Mesothelial cell of epicardium (in vitro differentiated cells): Measurements from ENCODE around the gene GNG2. TPM values are rescaled to one million over a fixed set of nuclear protein-coding genes. Genes with fewer than 3 reads are reported as not detected.

Experiments
- DNase-seq, 2 experiments: peaks; one replicate each; pipeline ENCODE4 v3.0.0; 2021; ENCODE audit warnings: low spot score in 2 of 2; ENCODE audit not compliant: unreplicated experiment in 2 of 2
- H3K27ac Mint-ChIP-seq: 2 replicates; pipeline ENCODE4 v1.8.0; 2021; ENCODE audit warnings: mixed read lengths
- H3K27me3 Mint-ChIP-seq: 2 replicates; pipeline ENCODE4 v1.8.0; 2021; ENCODE audit warnings: low read depth, mixed read lengths
- H3K36me3 Mint-ChIP-seq: 2 replicates; pipeline ENCODE4 v1.8.0; 2021; ENCODE audit warnings: mixed read lengths
- H3K4me1 Mint-ChIP-seq: 2 replicates; pipeline ENCODE4 v1.8.0; 2021; ENCODE audit warnings: mixed read lengths
- H3K4me3 Mint-ChIP-seq: 2 replicates; pipeline ENCODE4 v1.8.0; 2021; ENCODE audit warnings: mild to moderate bottlenecking, moderate library complexity, mixed read lengths
- H3K9me3 Mint-ChIP-seq: 2 replicates; pipeline ENCODE4 v1.8.0; 2021; ENCODE audit warnings: mixed read lengths
- CTCF ChIP-seq: fragments of 200-600 bp; sonication (generic); IDR thresholded peaks from one replicate; pipeline ENCODE4 v1.5.0; 2021; ENCODE audit warnings: antibody characterized with exemption; ENCODE audit not compliant: unreplicated experiment
- total RNA-seq: library from RNA; stranded (reverse); gene quantifications from 3 replicates; pipeline ENCODE4 v1.2.1, GENCODE V29; 2021

GNG2 gene
- total RNA-seq, 1 donor from 2014 or later = 52.4 TPM

- peaks cover 37% of the 10 kb centered on the region for H3K27me3 Mint-ChIP-seq
- H3K4me1 Mint-ChIP-seq = peaks cover 16% of the 10 kb centered on the region
- no peak overlapping the region for H3K4me3 Mint-ChIP-seq
- no peak for DNase-seq
- no peak overlapping the region for H3K27ac Mint-ChIP-seq
- TF ChIP-seq CTCF = no peak
- H3K9me3 Mint-ChIP-seq = no peaks in the 10 kb centered on the region
- H3K36me3 Mint-ChIP-seq = no peaks in the 10 kb centered on the region
These were observed 107.1 kb downstream of the GNG2 start for GRCh38 chr14:51967521-51967920.

- Mint-ChIP-seq H3K27me3 (peaks cover 30% of the 10 kb centered on the region), H3K4me3 (no peak overlapping the region), H3K36me3 (no peaks in the 10 kb centered on the region), H3K27ac (no peak overlapping the region), H3K9me3 (no peaks in the 10 kb centered on the region), H3K4me1 (no peaks in the 10 kb centered on the region)
- DNase-seq = no peak
- TF ChIP-seq CTCF = no peak
These were observed 109.6 kb downstream of the GNG2 start for GRCh38 chr14:51969852-51970540.

- Mint-ChIP-seq H3K27ac (no peak overlapping the region), H3K4me1 (peaks cover 6% of the 10 kb centered on the region), H3K36me3 (no peaks in the 10 kb centered on the region)
These were observed 112.2 kb downstream of the GNG2 start for GRCh38 chr14:51972566-51972965.

GRCh38 chr14:51977075-51977474 lies 116.7 kb downstream of the GNG2 start:
- no peak for DNase-seq
- no peak for TF ChIP-seq CTCF
- H3K27me3 Mint-ChIP-seq = peaks cover 26% of the 10 kb centered on the region

More at GRCh38 chr14:51972566-51972965, 112.2 kb downstream of the GNG2 start:
- no peak for TF ChIP-seq CTCF
- Mint-ChIP-seq H3K9me3 (no peaks in the 10 kb centered on the region), H3K27me3 (peaks cover 20% of the 10 kb centered on the region), H3K4me3 (no peak overlapping the region)
- no peak for DNase-seq

GRCh38 chr14:51978681-51979085 lies 118.3 kb downstream of the GNG2 start:
- no peak overlapping the region for H3K27ac Mint-ChIP-seq
- TF ChIP-seq CTCF = no peak
- no peak overlapping the region for H3K4me3 Mint-ChIP-seq
- H3K9me3 Mint-ChIP-seq = no peaks in the 10 kb centered on the region
- no peaks in the 10 kb centered on the region for H3K36me3 Mint-ChIP-seq
- DNase-seq = no peak
- H3K27me3 Mint-ChIP-seq = peaks cover 36% of the 10 kb centered on the region
- peaks cover 6% of the 10 kb centered on the region for H3K4me1 Mint-ChIP-seq

More at GRCh38 chr14:51977075-51977474, 116.7 kb downstream of the GNG2 start:
- Mint-ChIP-seq H3K9me3 (no peaks in the 10 kb centered on the region), H3K4me1 (peaks cover 6% of the 10 kb centered on the region), H3K36me3 (no peaks in the 10 kb centered on the region), H3K27ac (peak overlapping the region; percentile 61), H3K4me3 (no peak overlapping the region)
